ENCODE results near the gene CNPY2.
"Not testable (repeated sequence)": the region's sequence is repeated elsewhere in the genome, so short reads cannot be mapped to it uniquely, and the experiment has no call there.

Gene CNPY2

DNA sequence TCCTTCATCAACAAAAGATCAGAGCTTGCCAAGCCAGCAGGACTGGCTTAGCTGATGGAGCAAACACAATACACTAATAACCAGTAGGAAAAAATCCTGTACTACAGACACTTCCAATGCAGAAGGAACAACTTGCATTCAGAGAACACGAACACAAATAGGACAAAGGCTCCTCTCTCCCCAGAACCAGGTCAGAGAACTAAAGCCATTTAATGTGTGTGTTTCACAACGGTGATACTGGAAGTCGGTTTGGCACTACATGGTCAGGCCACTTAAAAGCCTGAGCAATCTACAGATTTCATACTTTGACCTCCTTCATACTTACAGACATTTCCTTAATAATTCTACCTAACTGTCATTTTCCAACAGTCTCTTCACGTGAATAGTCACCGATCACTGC, 22.0 kb downstream of the CNPY2 start:
- H3K27ac ChIP-seq = no peak overlapping the region; the same call in 1 of the 2 replicates
- no peak for TF ChIP-seq ZFX (IDR thresholded peaks at IDR 0.05)
- TF ChIP-seq, protein P1, sequence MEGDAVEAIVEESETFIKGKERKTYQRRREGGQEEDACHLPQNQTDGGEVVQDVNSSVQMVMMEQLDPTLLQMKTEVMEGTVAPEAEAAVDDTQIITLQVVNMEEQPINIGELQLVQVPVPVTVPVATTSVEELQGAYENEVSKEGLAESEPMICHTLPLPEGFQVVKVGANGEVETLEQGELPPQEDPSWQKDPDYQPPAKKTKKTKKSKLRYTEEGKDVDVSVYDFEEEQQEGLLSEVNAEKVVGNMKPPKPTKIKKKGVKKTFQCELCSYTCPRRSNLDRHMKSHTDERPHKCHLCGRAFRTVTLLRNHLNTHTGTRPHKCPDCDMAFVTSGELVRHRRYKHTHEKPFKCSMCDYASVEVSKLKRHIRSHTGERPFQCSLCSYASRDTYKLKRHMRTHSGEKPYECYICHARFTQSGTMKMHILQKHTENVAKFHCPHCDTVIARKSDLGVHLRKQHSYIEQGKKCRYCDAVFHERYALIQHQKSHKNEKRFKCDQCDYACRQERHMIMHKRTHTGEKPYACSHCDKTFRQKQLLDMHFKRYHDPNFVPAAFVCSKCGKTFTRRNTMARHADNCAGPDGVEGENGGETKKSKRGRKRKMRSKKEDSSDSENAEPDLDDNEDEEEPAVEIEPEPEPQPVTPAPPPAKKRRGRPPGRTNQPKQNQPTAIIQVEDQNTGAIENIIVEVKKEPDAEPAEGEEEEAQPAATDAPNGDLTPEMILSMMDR (conservative IDR thresholded peaks at IDR 0.05) = no peak

DNA sequence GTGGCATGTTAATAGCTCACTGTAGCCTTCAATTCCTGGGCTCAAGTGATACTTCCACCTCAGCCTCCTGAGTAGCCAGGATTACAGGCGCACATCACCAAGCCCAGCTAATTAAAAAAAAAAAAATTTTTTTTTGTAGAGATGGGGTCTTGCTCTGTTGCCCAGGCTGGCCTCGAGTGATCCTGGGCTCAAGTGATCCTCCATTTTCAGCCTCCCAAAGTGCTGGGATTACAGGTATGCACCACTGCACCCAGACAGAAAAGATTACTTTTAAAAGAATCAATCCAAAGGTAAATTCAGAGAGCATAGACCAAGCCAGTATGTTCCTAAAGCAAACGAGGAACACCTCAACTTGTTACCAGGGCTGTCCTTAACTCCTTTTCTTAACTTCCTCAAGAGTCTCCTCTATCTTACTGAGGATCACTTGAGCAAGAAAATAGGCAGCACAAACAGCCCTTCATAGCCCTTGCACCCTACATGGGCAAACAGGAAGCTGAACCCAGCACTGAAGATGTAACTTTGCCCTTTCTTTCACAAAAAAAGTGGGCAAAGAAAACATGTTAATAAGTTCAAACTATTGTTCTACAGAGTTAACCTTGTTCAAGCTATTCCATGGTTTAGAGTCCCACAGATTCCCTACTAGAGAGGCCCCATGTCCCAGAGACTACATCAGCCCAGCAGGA, 26.9 kb downstream of the CNPY2 start:
- no peak for TF ChIP-seq ZFX (IDR thresholded peaks at IDR 0.05)
- TF ChIP-seq, protein P1 (conservative IDR thresholded peaks at IDR 0.05) = no peak
- H3K27ac ChIP-seq = no peak overlapping the region

DNA sequence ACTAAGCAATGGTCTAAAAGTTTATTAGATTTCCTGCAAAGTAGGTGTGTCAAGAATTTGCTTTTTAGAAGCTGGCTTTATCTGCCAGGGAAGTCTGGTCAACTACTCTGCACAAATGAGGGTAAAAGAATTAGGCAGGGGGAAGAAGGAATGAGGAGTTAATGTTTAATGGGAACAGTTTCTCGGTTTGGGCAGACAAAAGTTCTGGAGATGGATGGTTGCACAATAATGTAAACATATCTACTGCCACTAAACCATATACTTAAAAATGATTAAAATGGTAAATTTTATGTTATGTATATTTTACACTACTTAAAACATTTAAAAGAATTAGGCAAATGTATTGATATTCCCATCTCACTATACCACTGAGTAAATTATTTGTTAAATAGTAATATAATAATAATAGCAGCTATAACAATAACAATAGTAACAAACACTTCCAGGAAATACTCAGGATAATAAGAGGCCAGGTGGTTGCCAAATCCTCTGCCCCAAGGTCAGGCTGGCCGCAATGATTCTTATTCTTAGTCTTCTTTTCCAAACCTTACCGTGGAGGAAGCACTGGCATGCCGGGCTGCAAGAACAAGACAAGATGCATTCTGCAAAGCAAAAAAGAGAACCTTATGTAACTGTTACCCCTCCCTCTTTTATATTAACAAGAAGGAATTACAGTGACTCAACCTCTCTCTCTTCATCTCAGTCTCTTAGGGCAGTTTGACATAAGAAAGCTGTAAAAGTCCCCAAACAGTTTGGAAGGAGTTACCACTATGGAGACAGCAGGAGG, 29.6 kb downstream of the CNPY2 start:
- no peak overlapping the region for H3K27ac ChIP-seq
- TF ChIP-seq ZFX (IDR thresholded peaks at IDR 0.05) = no peak
- TF ChIP-seq, protein P1 (conservative IDR thresholded peaks at IDR 0.05) = no peak

DNA sequence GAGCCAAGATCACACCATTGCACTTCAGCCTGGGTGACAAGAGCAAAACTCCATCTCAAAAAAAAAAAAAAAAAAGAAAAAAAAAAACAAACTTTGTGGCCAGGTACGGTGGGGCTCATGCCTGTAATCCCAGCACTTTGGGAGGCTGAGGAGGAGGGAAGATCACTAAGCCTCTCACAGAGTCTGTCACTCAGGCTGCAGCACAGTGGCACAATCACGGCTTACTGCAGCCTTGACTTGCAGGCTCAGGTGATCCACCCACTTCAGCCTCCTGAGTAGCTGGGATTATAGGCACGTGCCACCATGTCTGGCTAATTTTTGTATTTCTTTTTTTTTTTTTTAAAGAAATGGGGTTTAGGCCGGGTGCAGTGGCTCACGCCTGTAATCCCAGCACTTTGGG, 31.5 kb downstream of the CNPY2 start:
- not testable (repeated sequence) for H3K27ac ChIP-seq

DNA sequence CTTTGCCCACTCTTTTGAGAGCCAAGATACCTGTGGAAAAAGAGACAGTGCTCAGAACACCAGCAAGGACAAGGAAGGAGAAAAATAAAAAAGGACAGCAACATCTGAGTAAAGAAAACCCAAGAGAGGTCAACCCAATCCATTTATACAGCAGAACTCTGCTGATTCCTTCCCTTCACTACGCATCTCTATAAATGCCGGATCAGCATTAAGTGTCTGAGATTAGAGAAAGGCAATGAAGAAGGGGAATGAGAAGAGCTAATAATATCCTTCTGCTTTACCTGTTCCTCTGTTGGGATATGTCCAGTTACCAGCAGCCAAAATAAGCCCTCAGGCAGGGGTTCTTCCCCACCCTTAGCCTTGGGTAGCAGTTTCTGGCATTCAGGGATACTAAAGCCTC, 33.2 kb downstream of the CNPY2 start:
- no peak for TF ChIP-seq ZFX (IDR thresholded peaks at IDR 0.05)
- TF ChIP-seq, protein P1 (conservative IDR thresholded peaks at IDR 0.05) = no peak

DNA sequence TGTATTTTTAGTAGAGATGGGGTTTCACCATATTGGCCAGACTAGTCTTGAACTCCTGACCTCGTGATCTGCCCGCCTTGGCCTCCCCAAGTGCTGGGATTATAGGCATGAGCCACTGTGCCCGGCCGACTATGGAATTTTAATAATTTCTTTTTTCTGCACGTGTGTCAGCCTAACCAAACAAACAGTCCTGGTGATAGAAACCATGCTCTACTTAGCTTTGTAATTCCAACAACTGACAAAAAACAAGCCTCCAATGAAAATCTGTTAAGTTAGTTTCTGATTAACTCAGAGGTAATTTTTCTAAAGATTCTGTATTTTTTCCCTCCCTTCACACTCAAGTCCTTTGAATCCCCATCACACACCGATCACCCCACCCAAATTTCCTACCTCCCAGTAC, 33.8 kb downstream of the CNPY2 start:
- TF ChIP-seq, protein P1 (conservative IDR thresholded peaks at IDR 0.05) = no peak
- no peak for TF ChIP-seq ZFX (IDR thresholded peaks at IDR 0.05)
- H3K27ac ChIP-seq = no peak overlapping the region

More for the DNA sequence above, 33.2 kb downstream of the CNPY2 start:
- H3K27ac ChIP-seq = no peak overlapping the region

DNA sequence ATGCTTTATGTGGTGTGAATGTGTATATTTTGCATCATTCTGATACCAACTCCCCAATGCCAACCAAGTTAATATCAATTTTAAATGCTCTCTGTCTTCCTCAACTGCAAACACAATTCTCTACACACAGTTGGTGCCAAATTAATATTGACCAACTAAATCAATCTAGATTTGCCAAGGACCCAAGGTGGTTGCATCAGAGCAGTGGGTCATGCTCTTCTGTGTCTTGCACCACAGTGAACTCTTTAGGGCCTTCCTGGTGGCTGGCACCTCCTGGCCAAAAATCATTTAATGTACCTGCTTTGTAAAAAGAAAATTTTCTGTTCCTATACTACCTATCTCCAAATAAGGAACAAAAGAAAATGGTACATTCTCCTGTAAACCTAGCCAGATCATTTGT, 34.9 kb downstream of the CNPY2 start:
- no peak overlapping the region for H3K27ac ChIP-seq
- no peak for TF ChIP-seq ZFX (IDR thresholded peaks at IDR 0.05)
- TF ChIP-seq, protein P1 (conservative IDR thresholded peaks at IDR 0.05) = no peak
